Osteoblast (primary cell): Measurements from ENCODE around the gene MYPOP. TPM values are rescaled to one million over a fixed set of nuclear protein-coding genes. Genes with fewer than 3 reads are reported as not detected.

ENCODE experiments used
- DNase-seq: peaks from one replicate; pipeline ENCODE4 v3.0.0; 2011; ENCODE audit warnings: low spot score, mixed read lengths; ENCODE audit not compliant: insufficient read length; ENCODE audit errors: missing footprints
- H2AFZ ChIP-seq: 2 replicates; pipeline ENCODE4 v1.6.0; 2011; ENCODE audit warnings: mild to moderate bottlenecking, low read length
- H3K27ac ChIP-seq: 2 replicates; pipeline ENCODE4 v1.5.1; 2011; ENCODE audit warnings: mild to moderate bottlenecking, low read depth, low read length, moderate library complexity
- H3K27me3 ChIP-seq: 2 replicates; pipeline ENCODE4 v1.6.0; 2012; ENCODE audit warnings: mild to moderate bottlenecking, control low read depth, inconsistent platforms, low read length, moderate library complexity; ENCODE audit not compliant: insufficient read depth
- H3K36me3 ChIP-seq: 2 replicates; pipeline ENCODE4 v1.5.1; 2011; ENCODE audit warnings: mild to moderate bottlenecking, low read length, control low read depth, moderate library complexity; ENCODE audit not compliant: insufficient read depth
- H3K4me1 ChIP-seq: 2 replicates; pipeline ENCODE4 v1.5.1; 2011; ENCODE audit warnings: mild to moderate bottlenecking, low read length, control low read depth, moderate library complexity; ENCODE audit not compliant: insufficient read depth
- H3K4me2 ChIP-seq: 2 replicates; pipeline ENCODE4 v1.6.0; 2011; ENCODE audit warnings: mild to moderate bottlenecking, low read length; ENCODE audit not compliant: insufficient read depth
- H3K4me3 ChIP-seq: fragments of 200-600 bp; sonication (generic); 3 replicates; pipeline ENCODE4 v1.5.1; 2012; ENCODE audit warnings: mild to moderate bottlenecking, low read length, inconsistent platforms; ENCODE audit not compliant: insufficient read depth
- H3K79me2 ChIP-seq: 2 replicates; pipeline ENCODE4 v1.6.0; 2012; ENCODE audit warnings: mild to moderate bottlenecking, low read length, control low read depth, inconsistent platforms; ENCODE audit not compliant: insufficient read depth
- H3K9me3 ChIP-seq: 2 replicates; pipeline ENCODE4 v1.5.1; 2011; ENCODE audit warnings: low read depth, low read length, control low read depth
- H4K20me1 ChIP-seq: 2 replicates; pipeline ENCODE4 v1.6.0; 2012; ENCODE audit warnings: mild to moderate bottlenecking, low read length, control low read depth; ENCODE audit not compliant: insufficient read depth
- CTCF ChIP-seq: IDR thresholded peaks from 2 replicates; pipeline ENCODE4 v1.5.1; 2011; ENCODE audit warnings: mild to moderate bottlenecking, low read depth, low read length, moderate library complexity; ENCODE audit errors: extremely low read depth
- total RNA-seq: library from RNA; depleted of rRNA; stranded (reverse); fragments of >200 nt; gene quantifications from 2 replicates; pipeline ENCODE4 v1.2.3, GENCODE V29; 2012

Gene MYPOP
- total RNA-seq, 1 donor = 3.3 TPM

GRCh38 chr19:45881909-45882528 is 20.4 kb downstream of the MYPOP start:
- peaks cover 22% of the 10 kb centered on the region for H3K4me1 ChIP-seq
- H3K27me3 ChIP-seq = no peaks in the 10 kb centered on the region
- H3K4me3 ChIP-seq = no peak overlapping the region
- H2AFZ ChIP-seq = no peak overlapping the region
- peak; percentile 50 for DNase-seq
- no peaks in the 10 kb centered on the region for H3K9me3 ChIP-seq
- TF ChIP-seq CTCF = no peak
- H3K4me2 ChIP-seq = no peak overlapping the region
- H3K27ac ChIP-seq = no peak overlapping the region
- H3K79me2 ChIP-seq = peaks cover 17% of the 10 kb centered on the region
- H4K20me1 ChIP-seq = peaks cover 24% of the 10 kb centered on the region
- H3K36me3 ChIP-seq = peaks cover 5% of the 10 kb centered on the region

GRCh38 chr19:45881082-45881908 is 21.1 kb downstream of the MYPOP start:
- TF ChIP-seq CTCF = no peak
- peak; percentile 44 for DNase-seq
- H3K4me1 ChIP-seq = peaks cover 21% of the 10 kb centered on the region
- no peak overlapping the region for H3K4me3 ChIP-seq
- no peak overlapping the region for H3K27ac ChIP-seq
- H3K79me2 ChIP-seq = peaks cover 17% of the 10 kb centered on the region
- no peak overlapping the region for H3K4me2 ChIP-seq
- no peak overlapping the region for H2AFZ ChIP-seq
- H3K36me3 ChIP-seq = peaks cover 5% of the 10 kb centered on the region
- no peaks in the 10 kb centered on the region for H3K9me3 ChIP-seq
- H3K27me3 ChIP-seq = peaks cover 1% of the 10 kb centered on the region
- H4K20me1 ChIP-seq = peaks cover 24% of the 10 kb centered on the region

GRCh38 chr19:45879971-45880370 is 22.4 kb downstream of the MYPOP start:
- Histone ChIP-seq H4K20me1 (peaks cover 20% of the 10 kb centered on the region), H2AFZ (no peak overlapping the region), H3K27me3 (peaks cover 9% of the 10 kb centered on the region), H3K36me3 (peaks cover 5% of the 10 kb centered on the region), H3K79me2 (peaks cover 14% of the 10 kb centered on the region), H3K9me3 (no peaks in the 10 kb centered on the region), H3K4me3 (no peak overlapping the region), H3K27ac (no peak overlapping the region), H3K4me1 (peaks cover 15% of the 10 kb centered on the region), H3K4me2 (no peak overlapping the region)
- no peak for TF ChIP-seq CTCF
- DNase-seq = peak; percentile 14

- Histone ChIP-seq H3K27ac (no peak overlapping the region), H3K36me3 (no peaks in the 10 kb centered on the region), H3K27me3 (peaks cover 9% of the 10 kb centered on the region), H2AFZ (no peak overlapping the region), H4K20me1 (peaks cover 16% of the 10 kb centered on the region), H3K4me2 (no peak overlapping the region), H3K4me1 (peaks cover 12% of the 10 kb centered on the region), H3K9me3 (no peaks in the 10 kb centered on the region), H3K4me3 (no peak overlapping the region), H3K79me2 (peaks cover 5% of the 10 kb centered on the region)
- peak; percentile 25 for DNase-seq
- no peak for TF ChIP-seq CTCF
These were observed 23.4 kb downstream of the MYPOP start for GRCh38 chr19:45879055-45879454.
